VCaP (cell line): ENCODE data around the gene NSF.
"Not testable (repeated sequence)": the region's sequence is repeated elsewhere in the genome, so short reads cannot be mapped to it uniquely, and the experiment has no call there.

ENCODE experiments used
- H3K27ac ChIP-seq: fragments of 450-650 bp; 2 replicates; pipeline ENCODE4 v1.5.1; 2017

Gene NSF

DNA sequence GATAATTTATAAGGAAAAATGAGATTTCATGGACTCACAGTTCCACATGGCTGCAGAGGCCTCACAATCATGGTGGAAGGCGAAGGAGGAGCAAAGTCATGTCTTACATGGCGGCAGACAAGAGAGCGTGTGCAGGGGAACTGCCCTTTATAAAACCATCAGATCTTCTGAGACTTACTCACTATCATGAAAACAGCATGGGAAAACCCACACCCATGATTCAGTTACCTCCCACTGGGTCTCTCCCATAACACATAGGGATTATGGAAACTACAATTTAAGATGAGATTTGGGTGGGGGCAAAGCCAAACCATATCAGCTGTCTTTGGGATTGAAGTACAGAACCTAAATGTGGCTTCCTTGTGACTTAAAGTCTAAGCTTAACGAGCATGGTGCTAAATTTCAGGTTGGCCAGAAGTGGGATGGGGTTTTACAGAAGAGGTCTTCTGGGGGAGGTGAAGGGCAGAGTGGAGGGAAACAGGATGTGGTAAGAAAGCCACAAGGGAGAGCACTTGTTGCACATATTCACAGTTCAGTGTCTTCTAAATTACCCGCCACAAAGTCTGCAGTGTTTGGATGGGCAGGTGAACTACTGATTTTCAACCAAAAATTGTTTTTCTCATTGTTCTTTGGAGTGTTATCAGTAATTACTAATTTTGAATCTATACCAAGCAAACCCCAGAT, 38.4 kb downstream of the NSF start:
- not testable (repeated sequence) for H3K27ac ChIP-seq

DNA sequence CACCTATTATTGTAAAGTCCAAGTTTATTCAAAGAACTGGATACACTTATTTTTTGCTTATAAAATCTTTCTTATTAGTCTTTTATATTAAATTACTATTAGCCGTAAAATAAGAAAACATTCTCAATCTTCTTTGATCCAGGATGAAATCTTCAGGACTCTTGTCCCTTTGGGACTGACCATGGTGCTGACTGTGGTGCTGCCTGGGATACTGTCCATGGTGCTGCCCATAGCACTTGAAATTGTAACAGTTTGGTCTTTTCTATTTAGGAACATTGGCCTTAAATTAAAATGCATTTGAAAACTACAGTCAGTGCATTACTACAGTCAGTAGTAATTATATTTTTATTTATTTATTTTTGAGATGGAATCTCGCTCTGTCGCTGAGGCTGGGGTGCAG, 41.7 kb downstream of the NSF start:
- not testable (repeated sequence) for H3K27ac ChIP-seq

DNA sequence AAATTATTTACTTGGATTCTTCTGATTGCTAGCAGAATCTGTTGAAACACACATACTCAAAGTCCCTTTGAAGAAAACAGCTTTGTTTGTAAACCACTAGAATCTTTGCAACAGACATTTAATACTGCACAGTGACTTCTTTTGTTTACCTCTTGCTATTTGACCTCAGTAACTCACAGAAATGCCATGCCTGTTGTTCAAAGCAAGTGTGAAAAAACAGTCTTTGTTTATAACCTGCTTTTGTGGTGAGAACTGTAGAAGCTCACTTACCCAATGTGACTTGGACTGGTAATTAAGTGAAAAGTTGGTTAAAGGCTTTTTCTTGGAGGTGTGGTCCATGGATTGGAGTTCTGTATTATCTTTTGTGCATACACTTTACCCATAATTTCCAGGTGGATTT, 44.4 kb downstream of the NSF start:
- not testable (repeated sequence) for H3K27ac ChIP-seq

DNA sequence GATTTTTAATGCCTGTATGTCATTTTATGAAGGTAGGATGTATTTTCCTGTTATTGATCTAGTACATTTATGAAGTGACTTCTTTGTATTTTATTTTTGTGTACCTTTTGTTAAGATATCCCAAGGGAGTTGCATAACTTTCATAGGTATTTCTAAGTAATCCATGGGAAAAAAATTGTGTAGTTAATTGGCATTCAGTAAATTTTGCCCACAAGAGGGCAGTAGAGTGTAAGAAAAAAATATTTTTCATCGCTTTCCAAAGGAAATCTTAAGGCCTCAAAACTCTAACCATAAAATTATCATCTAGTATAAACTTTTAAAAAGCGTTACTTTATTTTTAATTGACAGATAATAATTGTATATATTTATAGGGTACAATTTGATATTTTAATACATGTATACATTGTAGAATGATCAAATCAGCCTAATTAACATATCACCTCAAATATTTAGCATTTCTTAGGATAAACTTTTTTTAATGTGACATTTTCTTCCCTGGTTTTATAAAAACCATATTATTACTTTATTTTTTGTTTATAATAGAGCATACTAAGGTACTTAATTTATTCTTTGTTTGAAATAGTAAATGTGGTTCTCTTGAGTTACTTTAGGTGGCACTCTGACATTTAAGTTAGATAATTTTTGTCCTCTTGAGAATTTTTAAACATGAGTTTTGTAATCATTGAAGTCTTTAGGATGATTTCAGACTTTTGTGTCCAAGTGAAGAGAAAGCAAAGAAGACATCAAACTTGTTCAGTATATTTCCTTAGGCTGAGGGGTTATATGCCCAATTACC, 51.6 kb downstream of the NSF start:
- H3K27ac ChIP-seq, result not testable (repeated sequence)

DNA sequence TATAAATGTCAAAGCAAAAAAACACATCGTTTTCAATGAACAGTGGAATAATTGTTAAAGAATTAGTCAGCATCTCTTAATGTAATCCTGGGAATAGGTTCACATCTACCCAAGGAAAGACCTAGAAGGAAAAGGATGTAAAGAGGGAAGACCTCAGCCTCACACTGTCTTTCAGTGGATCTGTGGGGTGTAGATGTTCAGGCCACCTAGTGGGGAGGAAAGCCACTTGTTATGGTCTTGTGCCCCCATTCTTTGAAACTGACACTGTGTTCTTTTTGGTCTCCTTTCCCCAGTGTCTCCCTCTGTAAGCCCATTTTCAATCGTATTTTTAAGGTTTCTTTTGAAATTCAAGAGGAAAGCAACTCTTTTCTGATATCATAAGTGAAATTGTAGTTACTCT, 56.8 kb downstream of the NSF start:
- H3K27ac ChIP-seq, result not testable (repeated sequence)

DNA sequence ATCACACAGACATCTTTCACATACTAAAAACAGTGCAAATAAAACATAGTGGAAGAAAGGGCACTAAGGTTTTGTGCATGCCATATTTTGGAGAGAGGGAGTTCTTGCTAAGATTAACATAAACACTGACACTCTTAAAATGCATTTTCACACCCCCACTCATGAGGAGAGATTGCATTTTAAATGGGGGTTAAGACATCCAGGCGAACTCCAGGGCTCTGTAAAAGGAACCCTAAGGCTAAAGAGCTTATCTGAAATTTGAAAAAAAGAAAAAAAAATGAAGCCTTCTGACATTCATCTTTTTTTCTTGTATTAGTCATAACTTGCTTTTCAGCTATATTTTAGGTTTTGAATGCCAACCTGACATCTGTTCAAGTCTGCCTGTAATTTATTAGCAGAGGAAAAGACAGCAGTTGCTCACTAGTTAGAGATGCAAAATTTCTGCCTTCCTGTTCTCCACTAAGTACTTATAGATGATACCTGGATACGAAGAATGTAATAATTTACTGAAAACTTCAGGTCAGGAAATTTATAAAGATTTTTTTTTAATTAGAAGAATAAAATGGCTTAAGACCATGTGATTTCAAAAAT, 57.3 kb downstream of the NSF start:
- H3K27ac ChIP-seq, result not testable (repeated sequence)

DNA sequence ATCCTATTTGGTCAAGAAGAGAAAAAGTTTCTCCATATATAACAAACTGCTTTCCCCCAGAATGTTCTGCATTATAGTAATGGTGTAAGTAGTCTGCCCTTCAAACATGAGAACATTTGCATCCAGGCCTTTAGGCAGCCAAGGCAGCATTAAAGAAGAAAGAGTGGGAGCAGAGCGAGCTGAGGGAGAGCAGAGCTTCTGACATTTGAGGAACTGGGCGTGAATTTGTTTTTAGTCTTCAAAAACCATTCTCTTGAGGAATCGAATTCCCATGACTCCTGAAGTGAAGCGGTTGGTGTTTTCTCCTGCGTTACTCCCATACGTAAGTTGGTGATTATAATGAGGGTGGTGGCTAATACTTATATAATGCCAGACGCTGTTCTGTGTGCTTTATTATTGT, 58.8 kb downstream of the NSF start:
- H3K27ac ChIP-seq, result not testable (repeated sequence)

DNA sequence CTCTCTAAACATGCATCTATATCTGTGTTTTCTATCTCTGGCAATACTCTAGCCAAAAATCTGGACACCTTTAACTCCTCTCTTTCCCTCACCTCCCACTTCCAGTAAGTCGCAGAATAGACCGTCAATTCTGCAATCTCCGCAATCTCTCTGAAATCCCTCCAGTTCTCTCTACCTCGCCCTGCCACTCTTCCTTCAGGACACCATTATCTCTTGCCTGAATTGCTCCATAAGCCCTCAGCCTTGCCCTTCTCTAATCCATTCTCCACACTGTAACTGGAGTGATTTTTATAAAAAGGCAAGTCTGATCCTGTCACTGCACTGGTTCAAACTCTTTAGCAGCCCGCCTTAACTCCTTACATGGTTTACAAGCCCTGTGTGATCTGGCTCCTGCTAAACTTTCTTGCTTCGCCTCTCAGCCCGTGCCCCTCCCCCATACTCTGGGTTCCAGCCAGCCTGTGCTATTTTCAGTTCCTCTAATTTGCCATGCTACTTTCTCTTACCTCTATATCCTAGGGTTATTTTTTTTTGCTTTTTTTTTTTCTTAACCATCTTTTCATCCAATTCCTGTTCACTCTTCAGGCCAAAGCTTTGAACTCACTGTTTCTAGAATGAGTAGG, 61.7 kb downstream of the NSF start:
- not testable (repeated sequence) for H3K27ac ChIP-seq

DNA sequence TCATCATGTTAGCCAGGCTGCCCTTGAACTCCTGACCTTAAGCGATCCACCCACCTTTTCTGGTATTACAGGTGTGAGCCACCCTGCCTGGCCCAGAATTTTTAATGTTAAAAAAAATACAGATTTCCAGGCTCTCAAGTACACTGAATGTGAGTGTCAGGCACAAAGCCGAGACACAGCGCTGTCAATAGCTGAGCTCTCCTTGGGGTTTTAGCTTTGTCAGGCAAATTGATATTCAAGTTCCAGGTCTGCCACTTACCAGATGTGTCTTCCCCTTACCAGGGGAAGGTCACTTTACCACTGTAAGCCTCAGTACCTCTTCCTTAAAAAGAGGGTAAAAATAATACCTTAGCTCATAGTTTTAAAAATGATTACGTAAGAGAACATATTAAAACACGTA, 67.8 kb downstream of the NSF start:
- not testable (repeated sequence) for H3K27ac ChIP-seq

DNA sequence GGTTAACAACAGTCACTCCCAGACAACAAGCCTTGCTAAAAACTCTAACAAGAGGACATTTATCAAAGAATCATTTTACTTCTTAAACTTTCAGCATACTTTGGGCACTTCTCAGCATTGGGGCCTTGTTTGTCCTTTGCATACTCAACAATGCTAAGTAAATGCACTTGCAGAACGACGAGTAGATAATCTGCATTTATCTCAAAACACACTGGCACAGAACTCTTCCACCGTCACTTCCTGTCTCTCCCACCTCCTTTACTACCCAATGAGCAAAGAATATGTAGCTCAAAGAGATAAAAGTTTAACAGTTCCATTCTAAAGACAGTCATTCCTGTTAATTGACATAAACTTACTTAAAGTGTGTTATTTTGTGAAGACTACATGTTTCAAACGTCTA, 69.2 kb downstream of the NSF start:
- H3K27ac ChIP-seq, result not testable (repeated sequence)

DNA sequence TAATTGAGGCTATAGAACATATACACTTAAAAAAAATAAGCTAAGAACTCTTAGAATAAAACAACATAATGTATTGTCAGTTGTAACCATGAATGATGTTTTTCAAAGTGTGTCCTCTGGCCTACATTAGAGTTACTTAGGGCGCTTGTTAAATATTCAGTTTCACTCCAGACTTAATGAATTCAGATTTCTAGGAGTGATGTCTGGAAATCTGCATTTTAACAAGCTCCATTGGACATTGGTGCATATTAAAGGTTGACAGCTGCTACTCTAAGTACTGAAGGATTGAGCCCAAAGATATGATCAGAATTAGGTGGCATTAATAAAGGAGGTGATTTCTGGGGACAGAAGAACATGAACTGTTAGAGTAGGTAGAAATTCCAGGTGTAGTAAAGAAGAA, 72.7 kb downstream of the NSF start:
- H3K27ac ChIP-seq, result not testable (repeated sequence)

DNA sequence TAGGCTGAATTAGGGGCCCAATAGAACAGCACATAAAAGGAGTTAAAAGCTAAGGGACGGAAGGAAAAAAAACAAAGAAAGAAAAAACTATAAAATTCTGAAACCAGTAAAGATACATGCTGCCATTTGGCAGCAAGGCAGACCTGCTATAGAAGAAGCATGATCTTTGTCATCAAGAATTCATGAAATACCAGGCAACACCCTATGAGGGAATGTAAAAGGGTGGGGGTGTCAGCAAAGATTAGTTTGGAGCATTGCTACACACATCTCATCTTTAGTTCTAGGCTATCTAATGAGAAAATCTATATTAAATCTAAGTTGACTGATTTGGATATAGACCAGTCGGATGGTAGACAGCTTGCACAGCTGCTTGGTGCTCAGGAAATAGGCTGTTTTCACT, 73.1 kb downstream of the NSF start:
- not testable (repeated sequence) for H3K27ac ChIP-seq

DNA sequence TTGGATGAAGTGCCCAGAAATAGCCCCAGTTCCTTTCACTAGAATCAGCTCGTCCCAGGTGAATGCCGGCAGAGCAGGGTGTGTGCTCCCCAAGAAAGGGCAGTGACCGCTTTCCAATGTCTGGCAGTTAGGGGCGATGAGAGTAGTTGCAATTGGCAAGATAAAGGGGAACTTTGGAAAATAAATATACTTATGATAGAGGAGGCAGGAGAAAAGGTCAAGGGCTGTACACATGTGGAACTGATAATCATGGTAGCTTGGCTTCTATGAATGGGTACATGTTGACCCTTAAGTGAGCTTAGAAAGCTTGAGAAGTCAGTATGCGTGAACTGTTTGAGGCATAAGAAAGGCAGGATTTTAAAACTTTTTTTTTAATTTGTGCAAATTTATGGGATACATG, 75.5 kb downstream of the NSF start:
- H3K27ac ChIP-seq, result not testable (repeated sequence)

DNA sequence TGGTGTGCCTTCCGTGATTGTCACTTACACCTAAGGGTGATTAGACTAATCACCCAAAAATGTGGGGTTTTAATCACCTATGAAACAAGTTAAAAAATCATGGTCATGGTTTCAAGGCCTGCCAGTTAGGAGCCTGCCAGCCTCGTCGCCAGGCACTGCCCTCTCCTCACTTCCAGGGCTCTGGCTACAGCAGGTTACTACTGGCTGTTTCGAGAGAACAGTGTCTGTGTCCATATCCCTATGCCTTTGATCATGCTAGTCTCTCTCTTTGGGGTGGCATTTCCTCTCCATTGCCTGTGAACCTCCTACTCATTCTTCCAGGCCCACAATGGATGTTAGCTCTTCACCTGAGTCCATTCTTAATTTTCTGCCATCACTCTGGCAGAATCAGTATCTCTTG, 80.3 kb downstream of the NSF start:
- H3K27ac ChIP-seq, result not testable (repeated sequence)

DNA sequence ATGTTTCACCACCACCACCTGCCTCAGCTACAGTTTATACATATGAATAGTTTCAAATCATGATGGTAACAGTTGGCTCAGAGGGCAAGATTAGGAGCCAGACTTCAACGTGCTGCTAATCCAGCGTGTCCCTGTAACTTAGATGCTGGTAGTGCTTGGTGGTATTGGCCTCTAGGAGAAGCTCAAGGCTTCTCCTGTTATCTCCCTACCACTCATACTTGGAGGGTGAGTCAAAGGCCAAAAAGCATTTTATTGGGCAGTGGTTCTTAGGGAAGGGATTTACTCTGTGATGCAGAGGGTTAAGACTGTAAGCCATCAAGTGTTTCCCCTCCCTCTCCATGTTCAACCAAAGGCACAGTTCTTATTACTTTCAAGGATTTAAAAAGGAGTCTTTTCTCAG, 82.3 kb downstream of the NSF start:
- H3K27ac ChIP-seq, result not testable (repeated sequence)

DNA sequence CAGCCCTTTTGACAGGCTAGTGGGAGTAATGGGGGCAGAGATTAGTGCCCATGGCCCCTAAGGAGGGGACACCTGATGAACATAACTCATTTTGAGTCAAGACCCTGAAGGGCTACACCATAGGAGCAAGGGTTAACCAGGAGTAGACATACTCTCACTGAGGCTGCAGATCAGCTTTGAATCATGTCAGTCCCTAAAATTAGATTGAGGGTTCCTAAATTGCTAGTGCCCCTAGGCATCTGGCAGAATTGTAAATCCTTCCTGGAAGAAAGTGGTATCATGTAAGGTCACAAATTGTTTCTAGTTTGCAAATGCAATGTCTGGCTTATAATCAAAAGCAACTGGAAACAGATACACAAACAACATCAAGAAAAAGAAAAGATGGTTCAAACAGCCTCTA, 87.3 kb downstream of the NSF start:
- not testable (repeated sequence) for H3K27ac ChIP-seq

DNA sequence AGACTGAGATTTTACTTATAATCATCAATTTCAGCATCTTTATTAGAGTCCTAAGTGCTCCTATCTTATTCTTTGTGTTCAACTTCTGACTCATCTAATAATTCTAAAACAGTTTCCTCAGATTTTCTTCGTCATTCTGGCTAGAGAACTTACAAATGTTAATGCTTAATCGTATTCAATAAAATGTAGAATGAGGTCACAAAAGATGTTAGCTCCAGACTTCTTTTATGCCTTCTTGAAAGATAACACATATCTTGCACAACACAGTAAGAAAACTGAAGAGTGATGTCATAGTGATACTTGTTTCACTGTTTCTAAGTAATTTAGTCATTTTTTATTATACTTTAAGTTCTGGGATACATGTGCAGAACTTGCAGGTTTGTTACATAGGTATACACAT, 93.2 kb downstream of the NSF start:
- not testable (repeated sequence) for H3K27ac ChIP-seq

DNA sequence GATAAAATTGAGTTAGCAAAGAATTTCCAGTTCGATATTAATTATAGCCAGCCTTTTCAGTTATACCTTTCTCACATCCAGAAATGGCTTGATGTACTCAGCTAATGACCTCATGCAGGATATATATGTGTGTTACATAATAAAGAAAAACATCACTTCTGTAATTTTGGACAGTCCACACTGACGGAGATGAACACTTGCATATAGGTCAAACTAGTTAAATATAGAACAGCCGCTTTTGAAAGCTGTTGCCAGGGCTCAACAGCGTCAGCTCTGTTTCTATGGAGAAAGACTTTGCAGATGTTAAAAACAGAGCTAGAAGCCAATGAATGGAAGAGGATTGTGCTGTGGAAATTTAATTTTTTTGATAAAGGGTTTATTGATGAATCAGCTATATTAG, 94.8 kb downstream of the NSF start:
- H3K27ac ChIP-seq, result not testable (repeated sequence)

DNA sequence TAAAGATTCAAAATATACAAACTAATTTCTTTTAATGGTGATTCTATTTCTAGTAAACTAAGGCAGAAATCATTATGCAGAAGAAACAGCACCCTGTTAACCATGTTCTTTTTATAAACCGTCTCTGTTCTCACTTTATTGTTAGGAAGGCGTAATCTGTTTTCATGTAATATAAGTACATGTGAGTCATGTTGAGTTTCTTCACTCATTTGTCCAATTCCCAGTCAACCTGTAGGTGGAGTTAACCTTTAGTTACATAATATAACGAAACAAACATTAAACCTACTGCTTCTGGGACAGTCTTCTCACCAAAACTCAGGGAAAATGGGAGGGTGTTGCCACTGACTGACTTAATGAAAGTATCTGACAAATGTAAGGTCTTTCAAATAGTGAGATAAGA, 101.7 kb downstream of the NSF start:
- H3K27ac ChIP-seq, result not testable (repeated sequence)

DNA sequence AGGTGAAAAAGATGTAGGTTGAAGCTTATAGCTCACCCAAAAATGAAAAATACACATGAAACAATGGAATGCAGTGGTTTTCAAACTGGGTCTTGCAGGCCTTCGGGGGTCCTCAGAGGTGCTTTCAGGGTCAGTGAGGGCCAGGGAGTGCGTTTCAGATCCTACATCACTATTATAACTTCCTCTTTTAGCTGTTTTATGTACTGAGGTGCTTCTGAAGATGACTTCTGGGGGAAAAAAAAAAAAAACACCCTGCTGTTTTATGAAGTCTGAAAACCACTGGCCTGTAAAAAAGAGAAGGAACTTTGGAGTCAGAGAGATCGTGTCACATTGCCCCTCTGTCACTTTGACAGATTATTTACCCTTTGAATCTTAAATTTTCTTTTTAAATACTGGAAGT, 102.8 kb downstream of the NSF start:
- H3K27ac ChIP-seq, result not testable (repeated sequence)

DNA sequence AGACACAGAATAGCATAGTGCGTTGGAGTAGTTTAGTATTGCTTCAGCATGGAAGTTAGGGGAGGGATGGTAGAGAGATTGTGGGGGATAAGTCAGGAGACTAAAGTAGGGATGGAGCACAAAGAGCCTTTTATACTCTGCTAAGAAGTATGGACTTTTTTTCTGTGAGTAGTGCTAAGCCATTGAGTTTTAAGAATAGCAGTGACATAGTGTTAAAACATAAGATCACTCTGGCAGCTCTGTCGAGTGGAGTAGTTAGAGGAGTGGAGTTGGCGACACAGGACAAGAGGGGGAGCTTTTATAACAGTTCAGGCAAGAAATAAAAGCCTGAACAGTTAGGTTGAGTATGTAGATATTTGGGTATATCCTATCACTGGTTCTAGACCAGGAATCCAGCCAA, 106.1 kb downstream of the NSF start:
- H3K27ac ChIP-seq, result not testable (repeated sequence)

DNA sequence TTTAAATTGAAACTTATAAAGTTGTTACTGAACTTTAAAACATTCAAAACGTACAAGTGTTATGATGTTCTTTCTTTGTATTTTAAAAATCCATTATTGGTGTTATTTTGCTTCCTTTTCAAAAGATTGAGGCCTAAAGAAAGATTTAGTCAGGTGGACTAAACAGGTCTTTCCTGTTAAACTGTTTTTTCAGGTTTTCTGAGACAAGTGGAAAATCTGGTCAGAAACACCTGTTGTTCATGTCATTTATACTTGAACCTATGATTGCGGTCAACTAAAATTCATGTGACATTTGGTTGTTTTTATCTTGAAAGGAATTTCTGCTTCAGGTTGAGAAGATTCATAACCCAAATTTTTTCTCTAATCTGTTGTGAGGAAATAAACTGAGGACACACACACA, 108.5 kb downstream of the NSF start:
- not testable (repeated sequence) for H3K27ac ChIP-seq
